RWPE1 (cell line): ENCODE results near the gene SRGAP1.

ENCODE experiments used
- CTCF ChIA-PET: fragments of 350-600 bp; sonication (Branson Sonifier 250); formaldehyde crosslinking; extraction: SDS; loops from one replicate; lab custom pipeline; 2021; lab: Yijun Ruan, JAX
- POLR2A ChIA-PET: fragments of 400-600 bp; formaldehyde crosslinking; extraction: SDS; loops from one replicate; lab custom pipeline; 2020; ENCODE audit warnings: antibody characterized with exemption; ENCODE audit not compliant: low non-redundant PET; lab: Yijun Ruan, JAX
- DNase-seq: peaks from one replicate; pipeline ENCODE4 v3.0.0; 2012; ENCODE audit warnings: low spot score
- H3K27ac ChIP-seq: fragments of 450-650 bp; 2 replicates; pipeline ENCODE4 v1.5.1; 2017
- TF ChIP-seq, protein P1 (sequence below): fragments of 450-650 bp; conservative IDR thresholded peaks from 2 replicates; pipeline ENCODE4 v1.5.1; 2017; ENCODE audit warnings: low read depth, mild to moderate bottlenecking

The SRGAP1 gene

DNA sequence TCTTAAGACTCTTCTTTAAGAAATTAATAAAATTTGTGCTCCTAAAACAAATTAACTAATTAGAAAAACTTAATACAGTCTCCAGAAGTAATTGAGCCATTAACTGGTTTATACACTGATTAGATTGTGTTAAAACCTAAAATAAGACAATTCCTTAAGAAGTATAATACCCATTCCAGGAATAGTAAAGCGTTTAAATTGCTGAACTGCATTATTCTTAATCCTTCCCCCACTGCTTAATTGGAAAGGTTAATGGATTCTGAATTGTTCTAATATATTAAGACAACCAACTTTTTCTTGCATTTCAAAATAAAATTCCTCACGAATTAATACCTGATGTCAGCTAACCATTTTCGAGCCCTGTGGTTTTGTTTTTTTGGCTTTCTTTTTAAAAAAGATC is 249.2 kb downstream of the SRGAP1 start:
- TF ChIP-seq, protein P1, sequence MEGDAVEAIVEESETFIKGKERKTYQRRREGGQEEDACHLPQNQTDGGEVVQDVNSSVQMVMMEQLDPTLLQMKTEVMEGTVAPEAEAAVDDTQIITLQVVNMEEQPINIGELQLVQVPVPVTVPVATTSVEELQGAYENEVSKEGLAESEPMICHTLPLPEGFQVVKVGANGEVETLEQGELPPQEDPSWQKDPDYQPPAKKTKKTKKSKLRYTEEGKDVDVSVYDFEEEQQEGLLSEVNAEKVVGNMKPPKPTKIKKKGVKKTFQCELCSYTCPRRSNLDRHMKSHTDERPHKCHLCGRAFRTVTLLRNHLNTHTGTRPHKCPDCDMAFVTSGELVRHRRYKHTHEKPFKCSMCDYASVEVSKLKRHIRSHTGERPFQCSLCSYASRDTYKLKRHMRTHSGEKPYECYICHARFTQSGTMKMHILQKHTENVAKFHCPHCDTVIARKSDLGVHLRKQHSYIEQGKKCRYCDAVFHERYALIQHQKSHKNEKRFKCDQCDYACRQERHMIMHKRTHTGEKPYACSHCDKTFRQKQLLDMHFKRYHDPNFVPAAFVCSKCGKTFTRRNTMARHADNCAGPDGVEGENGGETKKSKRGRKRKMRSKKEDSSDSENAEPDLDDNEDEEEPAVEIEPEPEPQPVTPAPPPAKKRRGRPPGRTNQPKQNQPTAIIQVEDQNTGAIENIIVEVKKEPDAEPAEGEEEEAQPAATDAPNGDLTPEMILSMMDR, result no peak
- POLR2A ChIA-PET, result no interaction called here
- no peak for DNase-seq
- CTCF ChIA-PET, result no interaction called here
- H3K27ac ChIP-seq, result no peak overlapping the region

DNA sequence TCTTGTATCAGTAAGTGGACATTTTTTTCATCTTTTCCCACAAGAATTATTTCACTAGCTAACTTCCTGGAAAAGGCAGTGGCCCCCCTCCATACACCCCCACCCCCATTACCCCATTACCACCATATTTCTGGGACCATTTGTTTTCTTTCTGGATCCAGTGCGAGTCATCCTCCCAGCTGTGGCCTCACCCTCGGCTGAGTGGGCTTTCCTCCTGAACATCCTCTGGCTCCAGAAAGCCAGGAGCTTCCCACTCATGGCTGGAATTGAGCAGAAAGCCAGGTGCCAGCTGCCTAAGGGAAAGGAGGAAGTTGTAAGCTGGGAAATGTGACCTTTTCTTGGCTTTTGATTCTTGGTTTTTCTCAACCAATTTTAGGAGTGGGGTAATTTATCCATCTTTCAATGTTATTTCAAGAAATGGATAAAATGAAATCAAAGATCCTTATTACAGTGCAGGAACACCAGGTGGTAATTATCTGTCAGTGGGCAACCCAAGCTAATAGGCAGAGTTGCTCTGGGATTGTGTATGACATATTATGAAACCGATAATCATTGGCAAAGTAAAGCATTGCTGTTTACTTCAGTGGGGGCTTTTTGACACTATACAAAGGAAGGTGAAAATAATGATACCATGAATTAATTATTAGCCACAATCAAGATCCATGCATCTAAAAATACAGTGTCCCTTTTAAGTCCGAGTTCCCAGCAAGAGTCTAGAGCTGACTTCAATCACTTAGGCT is 253.0 kb downstream of the SRGAP1 start:
- DNase-seq, result no peak
- ChIA-PET CTCF (interaction anchor here (0.6 to 0.7 kb wide), 2 partner anchors 17 to 283 kb away, joined by 3 to 4 read pairs; no protein-coding TSS in a partner anchor), POLR2A (no interaction called here)
- TF ChIP-seq, protein P1, result no peak
- peak overlapping the region; percentile 55 for H3K27ac ChIP-seq

DNA sequence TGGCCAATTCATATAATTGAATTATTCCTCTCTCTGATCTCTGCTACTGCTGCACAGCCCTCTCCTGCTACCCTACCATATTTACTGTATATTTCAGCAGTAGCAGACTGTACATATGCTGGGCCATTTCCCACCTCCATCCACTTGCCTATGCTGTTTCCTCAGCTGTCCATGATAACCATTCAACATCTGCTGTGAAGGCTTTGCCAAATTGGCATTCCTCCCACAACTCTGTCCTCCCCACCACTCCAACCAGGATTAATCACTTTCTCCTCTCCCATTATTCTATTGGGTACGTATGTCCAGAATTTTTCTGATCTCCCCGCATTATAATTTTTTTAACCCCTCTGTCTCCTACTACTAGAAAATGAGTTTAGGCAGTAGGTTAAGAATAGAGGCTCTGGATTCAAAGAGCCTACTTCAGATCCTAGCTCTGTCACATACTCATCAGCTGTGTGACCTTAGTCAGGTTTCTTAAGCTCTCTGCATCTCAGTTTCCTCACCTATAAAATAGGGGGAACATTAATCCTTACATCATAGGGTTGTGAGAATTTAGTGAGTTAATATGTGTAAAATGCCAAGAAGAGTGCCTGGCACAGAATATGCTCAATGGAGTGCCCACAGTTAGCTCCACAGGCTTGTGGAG is 254.3 kb downstream of the SRGAP1 start:
- POLR2A ChIA-PET, result no interaction called here
- DNase-seq, result no peak
- H3K27ac ChIP-seq, result peak overlapping the region; percentile 64
- TF ChIP-seq, protein P1, result no peak
- CTCF ChIA-PET, result interaction anchor here (0.7 kb wide), 1 partner anchor 284 kb away, joined by 4 read pairs; no protein-coding TSS in a partner anchor

DNA sequence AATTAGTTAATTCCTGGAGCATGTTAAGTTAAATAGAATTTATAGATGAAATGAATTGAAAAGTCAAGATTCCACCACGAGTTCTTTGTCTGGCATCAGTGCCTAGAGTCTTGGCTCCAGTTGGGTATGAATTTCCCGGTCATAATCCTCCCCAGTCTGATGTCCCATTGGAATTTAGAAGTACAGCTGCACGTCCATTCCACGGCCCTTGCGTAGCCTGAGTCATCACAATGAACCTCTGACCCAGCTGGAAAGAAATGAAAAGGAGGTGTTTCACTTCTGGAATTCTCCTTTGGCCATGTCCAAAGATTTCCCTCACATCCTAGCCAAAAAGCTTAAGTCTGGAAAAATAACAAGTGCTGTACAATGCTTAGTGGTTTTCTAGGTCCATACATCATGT is 254.9 kb downstream of the SRGAP1 start:
- H3K27ac ChIP-seq, result no peak overlapping the region
- CTCF ChIA-PET, result no interaction called here
- TF ChIP-seq, protein P1, result no peak
- POLR2A ChIA-PET, result no interaction called here
- DNase-seq, result peak; percentile 74

DNA sequence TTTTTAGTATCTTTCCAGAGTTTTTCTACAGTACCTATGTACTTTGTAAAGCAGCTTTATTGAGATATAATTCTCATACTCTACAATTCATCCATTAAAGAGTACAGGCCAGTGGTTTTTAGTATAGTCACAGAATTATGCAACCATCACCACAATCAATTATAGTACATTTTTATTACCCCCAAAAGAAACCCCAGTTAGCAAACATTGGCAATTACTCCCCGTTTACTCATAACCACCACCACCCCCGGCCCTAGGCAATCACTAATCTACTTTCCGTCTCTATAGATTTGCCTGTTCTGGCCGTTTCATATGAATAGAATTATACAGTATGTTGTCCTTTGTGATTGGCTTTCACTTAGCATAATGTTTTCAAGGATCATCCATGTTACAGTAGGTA is 257.8 kb downstream of the SRGAP1 start:
- CTCF ChIA-PET, result interaction anchor here (0.6 kb wide), 1 partner anchor 250 kb away, joined by 4 read pairs; no protein-coding TSS in a partner anchor

More for the DNA sequence above, 257.8 kb downstream of the SRGAP1 start:
- peak; percentile 41 for DNase-seq
- no peak overlapping the region for H3K27ac ChIP-seq
- POLR2A ChIA-PET, result no interaction called here
- TF ChIP-seq, protein P1, result no peak
